ENCODE measurements around the gene CLPSL1.

CLPSL1 gene

GRCh38 chr6:35797837-35798526, 17.2 kb downstream of the CLPSL1 start:
- Histone ChIP-seq H3K9me2 (ENCODE audit: low read depth, low read length) (no peaks in the 10 kb centered on the region), H3K9me3 (ENCODE audit: low read length) (no peaks in the 10 kb centered on the region), H3K4me1 (ENCODE audit: insufficient read depth, low read length, severe bottlenecking) (no peaks in the 10 kb centered on the region), H3K4me2 (ENCODE audit: low read length) (no peak overlapping the region), H3F3A (ENCODE audit: insufficient read depth, low read length) (no peaks in the 10 kb centered on the region), H3K27me3 (ENCODE audit: insufficient read depth, low read length) (peaks cover 4% of the 10 kb centered on the region), H4K20me1 (ENCODE audit: insufficient read depth, low read length) (no peaks in the 10 kb centered on the region), H3K4me3 (ENCODE audit: low read depth, low read length, poor library complexity, severe bottlenecking) (no peak overlapping the region), H2AFZ (ENCODE audit: low read length) (no peak overlapping the region), H3K79me2 (ENCODE audit: insufficient read depth, low read length) (no peaks in the 10 kb centered on the region), H3K9ac (ENCODE audit: low read length) (no peak overlapping the region), H3K36me3 (ENCODE audit: insufficient read depth, low read length) (no peaks in the 10 kb centered on the region), H3K27ac (ENCODE audit: low read depth, low read length, poor library complexity, severe bottlenecking) (no peak overlapping the region)
- TF ChIP-seq CTCF (IDR thresholded peaks at IDR 0.05; ENCODE audit: low read length) (no peak), EZH2 (IDR thresholded peaks at IDR 0.05; ENCODE audit: borderline replicate concordance, low read length) (no peak)

GRCh38 chr6:35798706-35799105, 17.9 kb downstream of the CLPSL1 start:
- Histone ChIP-seq H4K20me1 (ENCODE audit: insufficient read depth, low read length) (no peaks in the 10 kb centered on the region), H3K4me1 (ENCODE audit: insufficient read depth, low read length, severe bottlenecking) (no peaks in the 10 kb centered on the region), H3K9me2 (ENCODE audit: low read depth, low read length) (no peaks in the 10 kb centered on the region), H3F3A (ENCODE audit: insufficient read depth, low read length) (no peaks in the 10 kb centered on the region), H3K36me3 (ENCODE audit: insufficient read depth, low read length) (no peaks in the 10 kb centered on the region), H3K27me3 (ENCODE audit: insufficient read depth, low read length) (peaks cover 4% of the 10 kb centered on the region), H3K4me2 (ENCODE audit: low read length) (no peak overlapping the region), H3K9me3 (ENCODE audit: low read length) (no peaks in the 10 kb centered on the region), H3K4me3 (ENCODE audit: low read depth, low read length, poor library complexity, severe bottlenecking) (no peak overlapping the region), H3K27ac (ENCODE audit: low read depth, low read length, poor library complexity, severe bottlenecking) (no peak overlapping the region), H3K79me2 (ENCODE audit: insufficient read depth, low read length) (no peaks in the 10 kb centered on the region), H3K9ac (ENCODE audit: low read length) (no peak overlapping the region), H2AFZ (ENCODE audit: low read length) (no peak overlapping the region)
- no peak for TF ChIP-seq EZH2 (IDR thresholded peaks at IDR 0.05; ENCODE audit: borderline replicate concordance, low read length)
- no peak for TF ChIP-seq CTCF (IDR thresholded peaks at IDR 0.05; ENCODE audit: low read length)

- H3K9me2 ChIP-seq (ENCODE audit: low read depth, low read length) = no peaks in the 10 kb centered on the region
- no peak overlapping the region for H3K27ac ChIP-seq (ENCODE audit: low read depth, low read length, poor library complexity, severe bottlenecking)
- H3K9ac ChIP-seq (ENCODE audit: low read length) = no peak overlapping the region
- no peak overlapping the region for H3K4me3 ChIP-seq (ENCODE audit: low read depth, low read length, poor library complexity, severe bottlenecking)
- H3K36me3 ChIP-seq (ENCODE audit: insufficient read depth, low read length) = no peaks in the 10 kb centered on the region
- H3F3A ChIP-seq (ENCODE audit: insufficient read depth, low read length) = no peaks in the 10 kb centered on the region
- H3K9me3 ChIP-seq (ENCODE audit: low read length) = no peaks in the 10 kb centered on the region
- no peak overlapping the region for H3K4me2 ChIP-seq (ENCODE audit: low read length)
- no peak for TF ChIP-seq EZH2 (IDR thresholded peaks at IDR 0.05; ENCODE audit: borderline replicate concordance, low read length)
- TF ChIP-seq CTCF (IDR thresholded peaks at IDR 0.05; ENCODE audit: low read length) = no peak
- no peaks in the 10 kb centered on the region for H3K4me1 ChIP-seq (ENCODE audit: insufficient read depth, low read length, severe bottlenecking)
- H3K27me3 ChIP-seq (ENCODE audit: insufficient read depth, low read length) = no peaks in the 10 kb centered on the region; the same call in 1 of the 2 replicates
- H2AFZ ChIP-seq (ENCODE audit: low read length) = no peak overlapping the region
- H4K20me1 ChIP-seq (ENCODE audit: insufficient read depth, low read length) = no peaks in the 10 kb centered on the region
- no peaks in the 10 kb centered on the region for H3K79me2 ChIP-seq (ENCODE audit: insufficient read depth, low read length)
These were observed 20.3 kb downstream of the CLPSL1 start for GRCh38 chr6:35801148-35801547.

Data from OCI-LY1 (cell line).